GM12873 (cell line): ENCODE results near the gene GOLGA6L24.
"Not testable (repeated sequence)": the region's sequence is repeated elsewhere in the genome, so short reads cannot be mapped to it uniquely, and the experiment has no call there.

Experiments used
- TF ChIP-seq, protein P1 (sequence below): IDR thresholded peaks from 2 replicates; pipeline ENCODE4 v1.5.1; 2012; ENCODE audit warnings: low read depth, mild to moderate bottlenecking, moderate library complexity, low read length, control low read depth; ENCODE audit not compliant: insufficient read depth; ENCODE audit errors: missing control alignments

The GOLGA6L24 gene, protein sequence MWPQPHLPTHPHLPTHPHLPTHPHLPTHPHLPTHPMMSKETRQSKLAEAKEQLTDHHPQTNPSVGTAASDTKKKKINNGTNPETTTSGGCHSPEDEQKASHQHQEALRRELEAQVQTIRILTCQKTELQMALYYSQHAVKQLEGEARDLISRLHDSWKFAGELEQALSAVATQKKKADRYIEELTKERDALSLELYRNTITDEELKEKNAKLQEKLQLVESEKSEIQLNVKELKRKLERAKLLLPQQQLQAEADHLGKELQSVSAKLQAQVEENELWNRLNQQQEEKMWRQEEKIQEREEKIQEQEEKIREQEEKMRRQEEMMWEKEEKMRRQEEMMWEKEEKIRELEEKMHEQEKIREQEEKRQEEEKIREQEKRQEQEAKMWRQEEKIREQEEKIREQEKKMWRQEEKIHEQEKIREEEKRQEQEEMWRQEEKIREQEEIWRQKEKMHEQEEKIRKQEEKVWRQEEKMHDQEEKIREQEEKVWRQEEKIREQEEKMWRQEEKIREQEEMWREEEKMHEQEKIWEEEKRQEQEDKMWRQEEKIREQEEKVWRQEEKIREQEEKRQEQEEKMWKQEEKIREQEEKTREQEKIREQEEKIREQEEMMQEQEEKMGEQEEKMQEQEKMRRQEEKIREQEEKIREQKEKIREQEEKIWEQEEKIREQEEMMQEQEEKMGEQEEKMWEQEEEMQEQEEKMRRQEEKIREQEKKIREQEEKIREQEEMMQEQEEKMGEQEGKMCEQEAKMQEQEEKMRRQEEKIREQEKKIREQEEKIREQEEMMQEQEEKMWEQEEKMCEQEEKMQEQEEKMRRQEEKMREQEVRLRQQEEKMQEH

GRCh38 chr15:28357984-28358383 is at the start of gene GOLGA6L24:
TSS of gene GOLGA6L24 (minus strand) at chr15:28358084. CDS start at chr15:28358023, 61 bp downstream.
- TF ChIP-seq, protein P1, sequence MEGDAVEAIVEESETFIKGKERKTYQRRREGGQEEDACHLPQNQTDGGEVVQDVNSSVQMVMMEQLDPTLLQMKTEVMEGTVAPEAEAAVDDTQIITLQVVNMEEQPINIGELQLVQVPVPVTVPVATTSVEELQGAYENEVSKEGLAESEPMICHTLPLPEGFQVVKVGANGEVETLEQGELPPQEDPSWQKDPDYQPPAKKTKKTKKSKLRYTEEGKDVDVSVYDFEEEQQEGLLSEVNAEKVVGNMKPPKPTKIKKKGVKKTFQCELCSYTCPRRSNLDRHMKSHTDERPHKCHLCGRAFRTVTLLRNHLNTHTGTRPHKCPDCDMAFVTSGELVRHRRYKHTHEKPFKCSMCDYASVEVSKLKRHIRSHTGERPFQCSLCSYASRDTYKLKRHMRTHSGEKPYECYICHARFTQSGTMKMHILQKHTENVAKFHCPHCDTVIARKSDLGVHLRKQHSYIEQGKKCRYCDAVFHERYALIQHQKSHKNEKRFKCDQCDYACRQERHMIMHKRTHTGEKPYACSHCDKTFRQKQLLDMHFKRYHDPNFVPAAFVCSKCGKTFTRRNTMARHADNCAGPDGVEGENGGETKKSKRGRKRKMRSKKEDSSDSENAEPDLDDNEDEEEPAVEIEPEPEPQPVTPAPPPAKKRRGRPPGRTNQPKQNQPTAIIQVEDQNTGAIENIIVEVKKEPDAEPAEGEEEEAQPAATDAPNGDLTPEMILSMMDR: not testable (repeated sequence)

DNA sequence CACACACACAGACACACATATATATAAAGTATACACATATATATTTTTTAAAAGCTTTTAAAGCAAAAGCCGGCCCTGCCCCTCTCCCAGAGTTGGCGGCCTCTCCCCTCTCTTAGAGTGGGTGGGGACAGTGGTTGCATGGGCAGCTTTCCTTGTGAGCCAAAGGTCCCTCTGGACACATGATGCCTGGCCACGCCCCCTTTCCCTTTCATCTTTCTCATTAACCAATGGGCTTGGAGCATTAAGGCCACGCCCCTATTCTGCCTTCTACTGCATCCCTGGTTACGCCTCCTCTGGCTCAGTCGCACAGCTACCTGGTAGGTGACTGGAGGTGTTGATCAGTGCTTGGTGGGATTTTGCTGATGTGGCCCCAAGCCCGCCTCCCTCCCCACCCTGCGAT is 20.5 kb upstream of the GOLGA6L24 start, which contains the start of gene GOLGA8F:
GOLGA8F (plus strand) TSS at position 301 of the 400 bp plus-strand sequence; CDS start at position 399, 98 bp downstream.
- TF ChIP-seq, protein P1: not testable (repeated sequence)

GRCh38 chr15:28322129-28322588 is 35.7 kb downstream of the GOLGA6L24 start, which contains the start of gene HERC2:
TSS of gene HERC2 (minus strand) at chr15:28322179. CDS start at chr15:28321433, 746 bp downstream.
- TF ChIP-seq, protein P1: not testable (repeated sequence)
